GM23338 (cell line): Measurements from ENCODE around the gene FIGN. TPM values are rescaled to one million over a fixed set of nuclear protein-coding genes. Genes with fewer than 3 reads are reported as not detected.

Experiments used
- ATAC-seq: fragments of 200-7000 bp; cut with Tn5 transposase; 3 replicates; pipeline ENCODE4 v1.9.1; 2020
- DNase-seq: peaks from one replicate; pipeline ENCODE4 v3.0.0-alpha.2; 2015; ENCODE audit warnings: low spot score
- H2AFZ ChIP-seq: fragments of 200-600 bp; sonication (generic); 2 replicates; pipeline ENCODE4 v1.8.0; 2016; ENCODE audit warnings: antibody characterized with exemption, mild to moderate bottlenecking, moderate library complexity
- H3F3A ChIP-seq: fragments of 200-600 bp; sonication (generic); replicated peaks from 2 replicates; pipeline ENCODE4 v1.8.0; 2017; ENCODE audit warnings: antibody characterized with exemption, mixed run types, low read depth
- H3K27ac ChIP-seq: fragments of 200-600 bp; sonication (generic); 2 replicates; pipeline ENCODE4 v1.6.1; 2016; ENCODE audit warnings: low read depth
- H3K27me3 ChIP-seq: fragments of 200-600 bp; sonication (generic); 2 replicates; pipeline ENCODE4 v1.8.0; 2016; ENCODE audit warnings: mild to moderate bottlenecking, mixed run types, moderate library complexity; ENCODE audit not compliant: insufficient read depth
- H3K36me3 ChIP-seq: fragments of 200-600 bp; sonication (generic); 2 replicates; pipeline ENCODE4 v1.8.0; 2016; ENCODE audit warnings: mild to moderate bottlenecking; ENCODE audit not compliant: insufficient read depth
- H3K4me1 ChIP-seq: fragments of 200-600 bp; sonication (generic); 2 replicates; pipeline ENCODE4 v1.8.0; 2016; ENCODE audit warnings: mild to moderate bottlenecking, moderate library complexity; ENCODE audit not compliant: insufficient read depth
- H3K4me2 ChIP-seq: fragments of 200-600 bp; sonication (generic); 2 replicates; pipeline ENCODE4 v1.7.1; 2017; ENCODE audit warnings: mixed run types
- H3K4me3 ChIP-seq: fragments of 200-600 bp; sonication (generic); 2 replicates; pipeline ENCODE4 v1.6.1; 2016; ENCODE audit warnings: mixed run types
- H3K79me2 ChIP-seq: fragments of 200-600 bp; sonication (generic); replicated peaks from 2 replicates; pipeline ENCODE4 v1.8.0; 2017; ENCODE audit warnings: mild to moderate bottlenecking; ENCODE audit not compliant: insufficient read depth
- H3K9me2 ChIP-seq: fragments of 200-600 bp; sonication (generic); 2 replicates; pipeline ENCODE4 v1.8.0; 2017; ENCODE audit not compliant: insufficient read depth
- H4K20me1 ChIP-seq: fragments of 200-600 bp; sonication (generic); replicated peaks from 2 replicates; pipeline ENCODE4 v1.8.0; 2017; ENCODE audit warnings: mild to moderate bottlenecking; ENCODE audit not compliant: insufficient read depth
- H3K27ac Mint-ChIP-seq: 2 replicates; pipeline ENCODE4 v1.8.0; 2020; ENCODE audit warnings: inconsistent platforms, mild to moderate bottlenecking, moderate library complexity, mixed read lengths
- H3K27me3 Mint-ChIP-seq: 3 replicates; pipeline ENCODE4 v1.8.0; 2022; ENCODE audit warnings: low read depth, mild to moderate bottlenecking, moderate library complexity, mixed read lengths, inconsistent platforms; ENCODE audit not compliant: insufficient read depth, poor library complexity
- H3K36me3 Mint-ChIP-seq: 3 replicates; pipeline ENCODE4 v1.8.0; 2021; ENCODE audit warnings: low read depth, mild to moderate bottlenecking, inconsistent platforms, moderate library complexity, mixed read lengths
- H3K4me1 Mint-ChIP-seq: 3 replicates; pipeline ENCODE4 v1.8.0; 2020; ENCODE audit warnings: mild to moderate bottlenecking, inconsistent platforms, mixed read lengths
- H3K4me3 Mint-ChIP-seq: 3 replicates; pipeline ENCODE4 v1.8.0; 2021; ENCODE audit warnings: moderate library complexity, mild to moderate bottlenecking, inconsistent platforms, mixed read lengths
- H3K9me3 Mint-ChIP-seq: 3 replicates; pipeline ENCODE4 v1.8.0; 2020; ENCODE audit warnings: moderate library complexity, mild to moderate bottlenecking, inconsistent platforms, mixed read lengths
- JUNB ChIP-seq: IDR thresholded peaks from one replicate; pipeline ENCODE4 v1.6.1; 2016; ENCODE audit warnings: antibody characterized with exemption; ENCODE audit not compliant: unreplicated experiment
- ZNF331 ChIP-seq: fragments of 250-450 bp; sonication (Bioruptor Pico); IDR thresholded peaks from 2 replicates; pipeline ENCODE4 v1.5.0; 2020; ENCODE audit warnings: low read depth, mild to moderate bottlenecking, moderate library complexity
- polyA plus RNA-seq: library from polyadenylated mRNA; unstranded; fragments of >200 nt; fragmentation: Nextera tagmentation; extraction: Ambion mirVana; gene quantifications from 2 replicates; pipeline ENCODE4 v1.2.1, GENCODE V29; 2016
- total RNA-seq: library from RNA; depleted of rRNA; stranded (reverse); fragments of >200 nt; shearing (Covaris generic); gene quantifications from 2 replicates; pipeline ENCODE4 v1.2.3, GENCODE V29; 2014
- TF ChIP-seq, protein P1 (sequence below): fragments of 250-450 bp; sonication (Bioruptor Pico); IDR thresholded peaks from 2 replicates; pipeline ENCODE4 v1.5.0; 2020; ENCODE audit warnings: mild to moderate bottlenecking, moderate library complexity
- TF ChIP-seq, protein P2 (sequence below): IDR thresholded peaks from one replicate; pipeline ENCODE4 v1.6.1; 2018; ENCODE audit warnings: antibody characterized with exemption; ENCODE audit not compliant: unreplicated experiment
- TF ChIP-seq, protein P3 (sequence below), 2 experiments: fragments of 200-600 bp in 1 of 2; sonication (generic) in 1 of 2; conservative IDR thresholded peaks; 2 replicates each; pipeline versions ENCODE4 v1.5.1 to v1.6.1; 2016 to 2017; ENCODE audit warnings: antibody characterized with exemption in 2 of 2, low read depth in 2 of 2, mild to moderate bottlenecking in 2 of 2, moderate library complexity in 1 of 2

The FIGN gene
- total and polyA plus RNA-seq, 2 experiments from 2014 or later, result 17.2 to 23.6 TPM

DNA sequence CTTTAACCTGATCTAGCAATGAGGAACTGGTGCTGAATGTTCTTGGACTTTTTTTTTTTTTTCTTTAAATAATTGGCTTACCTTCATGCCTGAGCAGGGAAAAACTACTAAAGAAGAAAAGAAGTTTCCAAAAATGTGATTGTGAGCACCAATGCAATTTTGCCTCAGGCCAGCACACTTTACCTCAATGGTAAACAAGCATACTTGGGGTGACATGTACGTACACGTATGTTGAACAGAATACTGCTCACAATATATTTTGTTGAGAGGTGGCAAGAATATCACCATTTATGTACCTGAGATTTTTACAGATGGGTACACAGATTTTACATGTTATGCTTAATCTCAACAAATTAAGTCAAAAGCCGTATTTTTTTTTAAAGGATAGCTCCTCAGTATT is 144.3 kb downstream of the FIGN start (continued):
- TF ChIP-seq, protein P1, sequence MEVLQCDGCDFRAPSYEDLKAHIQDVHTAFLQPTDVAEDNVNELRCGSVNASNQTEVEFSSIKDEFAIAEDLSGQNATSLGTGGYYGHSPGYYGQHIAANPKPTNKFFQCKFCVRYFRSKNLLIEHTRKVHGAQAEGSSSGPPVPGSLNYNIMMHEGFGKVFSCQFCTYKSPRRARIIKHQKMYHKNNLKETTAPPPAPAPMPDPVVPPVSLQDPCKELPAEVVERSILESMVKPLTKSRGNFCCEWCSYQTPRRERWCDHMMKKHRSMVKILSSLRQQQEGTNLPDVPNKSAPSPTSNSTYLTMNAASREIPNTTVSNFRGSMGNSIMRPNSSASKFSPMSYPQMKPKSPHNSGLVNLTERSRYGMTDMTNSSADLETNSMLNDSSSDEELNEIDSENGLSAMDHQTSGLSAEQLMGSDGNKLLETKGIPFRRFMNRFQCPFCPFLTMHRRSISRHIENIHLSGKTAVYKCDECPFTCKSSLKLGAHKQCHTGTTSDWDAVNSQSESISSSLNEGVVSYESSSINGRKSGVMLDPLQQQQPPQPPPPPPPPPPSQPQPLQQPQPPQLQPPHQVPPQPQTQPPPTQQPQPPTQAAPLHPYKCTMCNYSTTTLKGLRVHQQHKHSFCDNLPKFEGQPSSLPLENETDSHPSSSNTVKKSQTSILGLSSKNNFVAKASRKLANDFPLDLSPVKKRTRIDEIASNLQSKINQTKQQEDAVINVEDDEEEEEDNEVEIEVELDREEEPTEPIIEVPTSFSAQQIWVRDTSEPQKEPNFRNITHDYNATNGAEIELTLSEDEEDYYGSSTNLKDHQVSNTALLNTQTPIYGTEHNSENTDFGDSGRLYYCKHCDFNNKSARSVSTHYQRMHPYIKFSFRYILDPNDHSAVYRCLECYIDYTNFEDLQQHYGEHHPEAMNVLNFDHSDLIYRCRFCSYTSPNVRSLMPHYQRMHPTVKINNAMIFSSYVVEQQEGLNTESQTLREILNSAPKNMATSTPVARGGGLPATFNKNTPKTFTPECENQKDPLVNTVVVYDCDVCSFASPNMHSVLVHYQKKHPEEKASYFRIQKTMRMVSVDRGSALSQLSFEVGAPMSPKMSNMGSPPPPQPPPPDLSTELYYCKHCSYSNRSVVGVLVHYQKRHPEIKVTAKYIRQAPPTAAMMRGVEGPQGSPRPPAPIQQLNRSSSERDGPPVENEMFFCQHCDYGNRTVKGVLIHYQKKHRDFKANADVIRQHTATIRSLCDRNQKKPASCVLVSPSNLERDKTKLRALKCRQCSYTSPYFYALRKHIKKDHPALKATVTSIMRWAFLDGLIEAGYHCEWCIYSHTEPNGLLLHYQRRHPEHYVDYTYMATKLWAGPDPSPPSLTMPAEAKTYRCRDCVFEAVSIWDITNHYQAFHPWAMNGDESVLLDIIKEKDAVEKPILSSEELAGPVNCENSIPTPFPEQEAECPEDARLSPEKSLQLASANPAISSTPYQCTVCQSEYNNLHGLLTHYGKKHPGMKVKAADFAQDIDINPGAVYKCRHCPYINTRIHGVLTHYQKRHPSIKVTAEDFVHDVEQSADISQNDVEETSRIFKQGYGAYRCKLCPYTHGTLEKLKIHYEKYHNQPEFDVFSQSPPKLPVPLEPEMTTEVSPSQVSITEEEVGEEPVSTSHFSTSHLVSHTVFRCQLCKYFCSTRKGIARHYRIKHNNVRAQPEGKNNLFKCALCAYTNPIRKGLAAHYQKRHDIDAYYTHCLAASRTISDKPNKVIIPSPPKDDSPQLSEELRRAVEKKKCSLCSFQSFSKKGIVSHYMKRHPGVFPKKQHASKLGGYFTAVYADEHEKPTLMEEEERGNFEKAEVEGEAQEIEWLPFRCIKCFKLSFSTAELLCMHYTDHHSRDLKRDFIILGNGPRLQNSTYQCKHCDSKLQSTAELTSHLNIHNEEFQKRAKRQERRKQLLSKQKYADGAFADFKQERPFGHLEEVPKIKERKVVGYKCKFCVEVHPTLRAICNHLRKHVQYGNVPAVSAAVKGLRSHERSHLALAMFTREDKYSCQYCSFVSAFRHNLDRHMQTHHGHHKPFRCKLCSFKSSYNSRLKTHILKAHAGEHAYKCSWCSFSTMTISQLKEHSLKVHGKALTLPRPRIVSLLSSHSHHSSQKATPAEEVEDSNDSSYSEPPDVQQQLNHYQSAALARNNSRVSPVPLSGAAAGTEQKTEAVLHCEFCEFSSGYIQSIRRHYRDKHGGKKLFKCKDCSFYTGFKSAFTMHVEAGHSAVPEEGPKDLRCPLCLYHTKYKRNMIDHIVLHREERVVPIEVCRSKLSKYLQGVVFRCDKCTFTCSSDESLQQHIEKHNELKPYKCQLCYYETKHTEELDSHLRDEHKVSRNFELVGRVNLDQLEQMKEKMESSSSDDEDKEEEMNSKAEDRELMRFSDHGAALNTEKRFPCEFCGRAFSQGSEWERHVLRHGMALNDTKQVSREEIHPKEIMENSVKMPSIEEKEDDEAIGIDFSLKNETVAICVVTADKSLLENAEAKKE (CRISPR knock-in tag), result no peak

DNA sequence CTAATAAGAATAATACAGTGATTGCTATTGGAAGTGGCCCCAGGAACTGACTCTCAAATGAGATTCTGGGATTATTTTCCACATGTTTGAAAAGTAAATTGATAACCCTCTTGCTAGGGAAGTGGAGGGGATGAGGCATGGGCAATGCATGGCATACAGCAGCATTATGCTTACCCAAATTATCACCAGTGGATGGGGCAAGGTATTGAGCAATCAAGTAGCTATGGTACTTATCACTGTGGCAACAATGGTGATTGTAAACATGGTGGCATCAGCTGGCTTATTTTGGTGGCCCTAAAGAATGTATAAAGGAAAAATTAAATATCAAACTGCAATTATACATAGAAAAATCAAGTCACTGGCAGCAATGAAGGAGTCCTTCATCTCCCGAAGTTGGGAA is 155.1 kb downstream of the FIGN start:
- Histone ChIP-seq H3K27me3 (no peaks in the 10 kb centered on the region), H4K20me1 (no peaks in the 10 kb centered on the region), H2AFZ (no peak overlapping the region), H3K4me1 (no peaks in the 10 kb centered on the region), H3K79me2 (no peaks in the 10 kb centered on the region), H3K4me2 (no peak overlapping the region), H3K9me2 (peaks cover 23% of the 10 kb centered on the region; the same call in 1 of the 2 replicates), H3F3A (no peaks in the 10 kb centered on the region), H3K27ac (no peak overlapping the region), H3K4me3 (no peak overlapping the region), H3K36me3 (no peaks in the 10 kb centered on the region)
- Mint-ChIP-seq H3K27me3 (no peaks in the 10 kb centered on the region), H3K4me3 (no peak overlapping the region), H3K27ac (no peak overlapping the region), H3K4me1 (no peaks in the 10 kb centered on the region; the same call in 2 of the 3 replicates), H3K36me3 (no peaks in the 10 kb centered on the region), H3K9me3 (no peaks in the 10 kb centered on the region)
- ATAC-seq (no peak), DNase-seq (no peak)
- TF ChIP-seq JUNB (no peak), ZNF331 (CRISPR knock-in tag) (no peak)
- TF ChIP-seq, protein P2, sequence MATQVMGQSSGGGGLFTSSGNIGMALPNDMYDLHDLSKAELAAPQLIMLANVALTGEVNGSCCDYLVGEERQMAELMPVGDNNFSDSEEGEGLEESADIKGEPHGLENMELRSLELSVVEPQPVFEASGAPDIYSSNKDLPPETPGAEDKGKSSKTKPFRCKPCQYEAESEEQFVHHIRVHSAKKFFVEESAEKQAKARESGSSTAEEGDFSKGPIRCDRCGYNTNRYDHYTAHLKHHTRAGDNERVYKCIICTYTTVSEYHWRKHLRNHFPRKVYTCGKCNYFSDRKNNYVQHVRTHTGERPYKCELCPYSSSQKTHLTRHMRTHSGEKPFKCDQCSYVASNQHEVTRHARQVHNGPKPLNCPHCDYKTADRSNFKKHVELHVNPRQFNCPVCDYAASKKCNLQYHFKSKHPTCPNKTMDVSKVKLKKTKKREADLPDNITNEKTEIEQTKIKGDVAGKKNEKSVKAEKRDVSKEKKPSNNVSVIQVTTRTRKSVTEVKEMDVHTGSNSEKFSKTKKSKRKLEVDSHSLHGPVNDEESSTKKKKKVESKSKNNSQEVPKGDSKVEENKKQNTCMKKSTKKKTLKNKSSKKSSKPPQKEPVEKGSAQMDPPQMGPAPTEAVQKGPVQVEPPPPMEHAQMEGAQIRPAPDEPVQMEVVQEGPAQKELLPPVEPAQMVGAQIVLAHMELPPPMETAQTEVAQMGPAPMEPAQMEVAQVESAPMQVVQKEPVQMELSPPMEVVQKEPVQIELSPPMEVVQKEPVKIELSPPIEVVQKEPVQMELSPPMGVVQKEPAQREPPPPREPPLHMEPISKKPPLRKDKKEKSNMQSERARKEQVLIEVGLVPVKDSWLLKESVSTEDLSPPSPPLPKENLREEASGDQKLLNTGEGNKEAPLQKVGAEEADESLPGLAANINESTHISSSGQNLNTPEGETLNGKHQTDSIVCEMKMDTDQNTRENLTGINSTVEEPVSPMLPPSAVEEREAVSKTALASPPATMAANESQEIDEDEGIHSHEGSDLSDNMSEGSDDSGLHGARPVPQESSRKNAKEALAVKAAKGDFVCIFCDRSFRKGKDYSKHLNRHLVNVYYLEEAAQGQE, result no peak
- TF ChIP-seq, protein P3, sequence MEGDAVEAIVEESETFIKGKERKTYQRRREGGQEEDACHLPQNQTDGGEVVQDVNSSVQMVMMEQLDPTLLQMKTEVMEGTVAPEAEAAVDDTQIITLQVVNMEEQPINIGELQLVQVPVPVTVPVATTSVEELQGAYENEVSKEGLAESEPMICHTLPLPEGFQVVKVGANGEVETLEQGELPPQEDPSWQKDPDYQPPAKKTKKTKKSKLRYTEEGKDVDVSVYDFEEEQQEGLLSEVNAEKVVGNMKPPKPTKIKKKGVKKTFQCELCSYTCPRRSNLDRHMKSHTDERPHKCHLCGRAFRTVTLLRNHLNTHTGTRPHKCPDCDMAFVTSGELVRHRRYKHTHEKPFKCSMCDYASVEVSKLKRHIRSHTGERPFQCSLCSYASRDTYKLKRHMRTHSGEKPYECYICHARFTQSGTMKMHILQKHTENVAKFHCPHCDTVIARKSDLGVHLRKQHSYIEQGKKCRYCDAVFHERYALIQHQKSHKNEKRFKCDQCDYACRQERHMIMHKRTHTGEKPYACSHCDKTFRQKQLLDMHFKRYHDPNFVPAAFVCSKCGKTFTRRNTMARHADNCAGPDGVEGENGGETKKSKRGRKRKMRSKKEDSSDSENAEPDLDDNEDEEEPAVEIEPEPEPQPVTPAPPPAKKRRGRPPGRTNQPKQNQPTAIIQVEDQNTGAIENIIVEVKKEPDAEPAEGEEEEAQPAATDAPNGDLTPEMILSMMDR (conservative IDR thresholded peaks at IDR 0.05; ENCODE audit: low read depth in 2 of 2), result no peak
